Measurements from ENCODE around the gene CCDC141.
"Not testable (repeated sequence)": the region's sequence is repeated elsewhere in the genome, so short reads cannot be mapped to it uniquely, and the experiment has no call there.

Gene CCDC141

GRCh38 chr2:178992719-178993118, 57.2 kb downstream of the CCDC141 start:
- peaks cover 21% of the 10 kb centered on the region for H3K4me1 ChIP-seq (ENCODE audit: low read length)
- not testable (repeated sequence) for H3K4me3 ChIP-seq (ENCODE audit: low read length); H3K79me2 ChIP-seq (ENCODE audit: low read length); H3K9me3 ChIP-seq (replicated peaks; ENCODE audit: insufficient read depth, low read length); H2AFZ ChIP-seq (ENCODE audit: low read length); H3K27ac ChIP-seq (ENCODE audit: low read length); H3K9ac ChIP-seq (ENCODE audit: low read length); H3K4me2 ChIP-seq (ENCODE audit: low read depth, low read length); H3K27me3 ChIP-seq (replicated peaks; ENCODE audit: insufficient read depth, low read length); H3K36me3 ChIP-seq (replicated peaks; ENCODE audit: insufficient read depth, low read length); H4K20me1 ChIP-seq (ENCODE audit: insufficient read depth, low read length); H3K9me2 ChIP-seq (replicated peaks; ENCODE audit: insufficient read depth, low read length)
- peaks cover 13% of the 10 kb centered on the region for H3F3A ChIP-seq (ENCODE audit: insufficient read depth, low read length)
- peak; percentile 30 for DNase-seq
- TF ChIP-seq CTCF (IDR thresholded peaks at IDR 0.05; ENCODE audit: low read length): peak; percentile 19

DNA sequence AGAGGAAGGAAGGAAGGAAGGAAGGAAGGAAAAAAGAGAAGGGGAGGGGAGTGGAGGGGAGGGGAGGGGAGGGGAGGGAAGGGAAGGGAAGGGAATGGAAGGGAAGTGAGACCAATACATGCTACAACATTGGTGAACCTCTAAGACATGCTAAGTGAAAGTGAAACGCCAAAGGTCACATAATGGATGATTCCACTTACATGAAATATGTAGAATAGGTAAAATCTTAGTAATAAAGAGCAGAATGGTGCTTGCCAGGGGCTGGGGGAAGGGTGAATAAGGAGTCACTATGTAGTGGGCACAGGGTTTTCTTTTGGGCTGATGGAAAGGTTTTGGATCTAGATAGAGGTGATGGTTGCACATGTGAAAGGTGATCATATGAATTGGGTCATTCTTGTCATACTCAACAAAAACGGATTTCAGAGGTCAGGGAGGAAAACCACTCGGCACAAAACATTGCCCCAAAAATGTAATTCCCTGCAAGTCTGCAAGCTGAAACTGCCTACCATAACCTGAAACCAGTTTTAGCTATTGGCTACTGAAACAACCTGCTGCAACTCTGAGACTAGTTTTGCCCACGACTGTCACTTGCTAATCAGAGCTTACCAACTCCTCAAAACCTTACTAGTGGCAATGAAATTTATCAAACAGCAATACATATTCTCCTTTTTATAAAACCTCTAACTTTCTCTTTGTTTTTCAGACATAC, 59.2 kb downstream of the CCDC141 start:
- TF ChIP-seq EZH2phosphoT487 (IDR thresholded peaks at IDR 0.05; ENCODE audit: low read length) (no peak), CTCF (IDR thresholded peaks at IDR 0.05; ENCODE audit: low read length) (no peak), EZH2 (optimal IDR thresholded peaks at IDR 0.05; ENCODE audit: low read depth, low read length) (no peak)
- Histone ChIP-seq H3F3A (ENCODE audit: insufficient read depth, low read length) (peaks cover 13% of the 10 kb centered on the region), H3K9me3 (replicated peaks; ENCODE audit: insufficient read depth, low read length) (no peaks in the 10 kb centered on the region), H3K9me2 (replicated peaks; ENCODE audit: insufficient read depth, low read length) (no peaks in the 10 kb centered on the region), H3K9ac (ENCODE audit: low read length) (no peak overlapping the region), H4K20me1 (ENCODE audit: insufficient read depth, low read length) (no peaks in the 10 kb centered on the region), H3K36me3 (replicated peaks; ENCODE audit: insufficient read depth, low read length) (no peaks in the 10 kb centered on the region), H3K4me2 (ENCODE audit: low read depth, low read length) (peak overlapping the region; percentile 89), H3K27ac (ENCODE audit: low read length) (peak overlapping the region; percentile 53; the same call in 1 of the 2 replicates), H2AFZ (ENCODE audit: low read length) (peak overlapping the region; percentile 39), H3K79me2 (ENCODE audit: low read length) (no peaks in the 10 kb centered on the region), H3K4me1 (ENCODE audit: low read length) (peaks cover 12% of the 10 kb centered on the region), H3K4me3 (ENCODE audit: low read length) (peak overlapping the region; percentile 52), H3K27me3 (replicated peaks; ENCODE audit: insufficient read depth, low read length) (no peaks in the 10 kb centered on the region)
- peak; percentile 81 for DNase-seq

DNA sequence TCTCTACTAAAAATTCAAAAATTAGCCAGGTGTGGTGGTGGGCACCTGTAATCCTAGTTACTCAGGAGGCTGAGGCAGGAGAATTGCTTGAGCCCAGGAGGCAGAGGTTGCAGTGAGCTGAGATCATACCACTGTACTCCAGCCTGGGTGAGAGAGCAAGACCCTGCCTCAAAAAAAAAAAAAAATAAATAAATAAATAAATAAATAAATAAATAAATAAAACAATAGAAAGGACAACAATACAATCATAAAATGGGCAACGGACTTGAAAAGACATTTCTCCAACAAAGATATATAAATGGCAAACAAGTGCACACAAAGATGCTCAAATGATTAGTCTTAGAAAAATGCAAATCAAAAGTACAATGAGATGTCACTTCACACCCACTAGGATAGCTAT, 60.5 kb downstream of the CCDC141 start:
- H3K9me2 ChIP-seq (replicated peaks; ENCODE audit: insufficient read depth, low read length); H3K79me2 ChIP-seq (ENCODE audit: low read length); DNase-seq; H3K36me3 ChIP-seq (replicated peaks; ENCODE audit: insufficient read depth, low read length); H2AFZ ChIP-seq (ENCODE audit: low read length); H3K27me3 ChIP-seq (replicated peaks; ENCODE audit: insufficient read depth, low read length); H3K9me3 ChIP-seq (replicated peaks; ENCODE audit: insufficient read depth, low read length); H3K4me3 ChIP-seq (ENCODE audit: low read length); H3K4me2 ChIP-seq (ENCODE audit: low read depth, low read length); H3K9ac ChIP-seq (ENCODE audit: low read length); H3K27ac ChIP-seq (ENCODE audit: low read length); H4K20me1 ChIP-seq (ENCODE audit: insufficient read depth, low read length): not testable (repeated sequence)
- peaks cover 13% of the 10 kb centered on the region for H3F3A ChIP-seq (ENCODE audit: insufficient read depth, low read length)
- peaks cover 12% of the 10 kb centered on the region for H3K4me1 ChIP-seq (ENCODE audit: low read length)

DNA sequence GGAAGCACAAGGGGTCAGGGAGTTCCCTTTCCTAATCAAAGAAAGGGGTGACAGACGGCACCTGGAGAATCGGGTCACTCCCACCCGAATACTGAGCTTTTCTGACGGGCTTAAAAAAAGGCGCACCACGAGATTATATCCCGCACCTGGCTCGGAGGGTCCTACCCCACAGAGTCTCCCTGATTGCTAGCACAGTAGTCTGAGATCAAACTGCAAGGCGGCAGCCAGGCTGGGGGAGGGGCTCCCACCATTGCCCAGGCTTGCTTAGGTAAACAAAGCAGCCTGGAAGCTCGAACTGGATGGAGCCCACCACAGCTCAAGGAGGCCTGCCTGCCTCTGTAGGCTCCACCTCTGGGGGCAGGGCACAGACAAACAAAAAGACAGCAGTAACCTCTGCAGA, 67.3 kb downstream of the CCDC141 start:
- not testable (repeated sequence) for DNase-seq; H3K4me1 ChIP-seq (ENCODE audit: low read length); H3K4me2 ChIP-seq (ENCODE audit: low read depth, low read length); H3K36me3 ChIP-seq (replicated peaks; ENCODE audit: insufficient read depth, low read length); H3F3A ChIP-seq (ENCODE audit: insufficient read depth, low read length); H3K4me3 ChIP-seq (ENCODE audit: low read length); H4K20me1 ChIP-seq (ENCODE audit: insufficient read depth, low read length); H3K27me3 ChIP-seq (replicated peaks; ENCODE audit: insufficient read depth, low read length); H2AFZ ChIP-seq (ENCODE audit: low read length); H3K9me2 ChIP-seq (replicated peaks; ENCODE audit: insufficient read depth, low read length); H3K9me3 ChIP-seq (replicated peaks; ENCODE audit: insufficient read depth, low read length); H3K79me2 ChIP-seq (ENCODE audit: low read length); H3K9ac ChIP-seq (ENCODE audit: low read length); H3K27ac ChIP-seq (ENCODE audit: low read length)

All from MM.1S (cell line).